NCI-H146 treated with DMSO at 0.1 percent for 48 hours (cell line): Measurements from ENCODE around the gene ZNF423.
A peak's percentile ranks its signal among the peaks of the same experiment; 100 is the strongest.
"Not testable (repeated sequence)": the region's sequence is repeated elsewhere in the genome, so short reads cannot be mapped to it uniquely, and the experiment has no call there.

Experiments used
- DNase-seq: peaks from one replicate; lab custom pipeline; 2025; ENCODE audit not compliant: unreplicated experiment; lab: John Stamatoyannopoulos, UW

Gene ZNF423

GRCh38 chr16:49855822-49856671 is at the start of gene ZNF423:
Gene ZNF423, minus strand, starts transcription at chr16:49856112. Its CDS starts 338 bp downstream, at chr16:49855774.
- DNase-seq, result no peak

GRCh38 chr16:49904348-49905062 is 48.6 kb upstream of the ZNF423 start:
- no peak for DNase-seq

DNA sequence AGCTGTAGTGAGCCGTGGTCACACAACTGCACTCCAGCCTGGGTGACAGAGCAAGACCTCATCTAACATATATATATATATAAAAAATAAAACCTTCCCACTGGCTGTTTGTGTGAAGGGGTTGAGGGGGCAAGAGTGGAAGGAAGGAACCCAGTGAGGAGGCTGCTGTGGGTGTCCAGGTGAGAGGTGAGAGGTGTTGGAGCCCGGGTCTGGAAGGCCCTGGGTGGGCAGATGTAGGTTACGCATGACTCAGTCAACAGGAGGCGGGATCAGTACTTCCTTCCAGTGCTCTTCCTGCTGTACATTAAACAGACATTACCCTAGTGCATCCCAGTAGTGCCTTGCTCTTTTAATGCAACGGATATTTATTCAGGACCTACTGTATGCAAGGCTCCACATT is 47.0 kb upstream of the ZNF423 start:
- no peak for DNase-seq

DNA sequence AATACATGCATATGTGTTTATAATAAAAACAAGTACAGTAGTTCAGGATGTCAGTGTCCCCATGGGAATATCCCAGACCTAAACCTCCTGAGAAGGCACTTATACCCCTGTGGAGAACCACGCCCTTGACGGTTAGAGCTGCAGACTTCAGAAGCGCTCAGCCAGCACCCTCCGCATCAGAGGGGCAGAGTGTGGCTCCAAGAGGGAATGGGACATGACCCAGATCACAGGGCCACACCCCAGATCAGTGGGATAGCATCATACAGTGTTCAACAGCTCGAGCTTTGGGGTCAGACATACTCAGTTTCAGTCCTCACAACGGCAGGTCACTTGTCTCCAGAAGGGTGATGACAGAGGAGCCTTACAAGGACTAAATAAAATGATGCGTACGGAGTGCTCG is 45.8 kb upstream of the ZNF423 start:
- DNase-seq, result no peak

DNA sequence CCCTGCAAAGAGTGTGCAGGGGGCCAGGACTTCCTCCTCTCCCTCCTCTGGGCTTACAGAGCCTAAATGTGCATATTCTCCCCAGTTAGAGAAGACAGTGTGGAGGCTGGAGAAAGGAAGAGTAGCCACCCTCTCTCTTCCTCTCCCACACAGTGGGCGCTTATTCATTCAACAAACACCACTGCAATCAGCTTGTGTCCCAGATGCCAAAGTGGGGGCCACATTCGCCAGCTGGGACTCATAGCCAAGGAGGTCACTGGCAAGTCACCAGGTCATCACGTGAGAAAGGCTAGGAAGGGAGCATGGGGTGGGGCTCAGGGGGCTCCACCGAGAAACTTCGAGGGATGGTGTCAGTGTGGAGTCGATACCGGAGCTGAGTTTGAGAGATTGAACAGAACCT is 45.0 kb upstream of the ZNF423 start:
- no peak for DNase-seq

GRCh38 chr16:49899991-49900695 is 44.2 kb upstream of the ZNF423 start:
- DNase-seq, result no peak

GRCh38 chr16:49896447-49896964 is 40.6 kb upstream of the ZNF423 start:
- no peak for DNase-seq

GRCh38 chr16:49890876-49891275 is 35.0 kb upstream of the ZNF423 start:
- DNase-seq, result no peak

DNA sequence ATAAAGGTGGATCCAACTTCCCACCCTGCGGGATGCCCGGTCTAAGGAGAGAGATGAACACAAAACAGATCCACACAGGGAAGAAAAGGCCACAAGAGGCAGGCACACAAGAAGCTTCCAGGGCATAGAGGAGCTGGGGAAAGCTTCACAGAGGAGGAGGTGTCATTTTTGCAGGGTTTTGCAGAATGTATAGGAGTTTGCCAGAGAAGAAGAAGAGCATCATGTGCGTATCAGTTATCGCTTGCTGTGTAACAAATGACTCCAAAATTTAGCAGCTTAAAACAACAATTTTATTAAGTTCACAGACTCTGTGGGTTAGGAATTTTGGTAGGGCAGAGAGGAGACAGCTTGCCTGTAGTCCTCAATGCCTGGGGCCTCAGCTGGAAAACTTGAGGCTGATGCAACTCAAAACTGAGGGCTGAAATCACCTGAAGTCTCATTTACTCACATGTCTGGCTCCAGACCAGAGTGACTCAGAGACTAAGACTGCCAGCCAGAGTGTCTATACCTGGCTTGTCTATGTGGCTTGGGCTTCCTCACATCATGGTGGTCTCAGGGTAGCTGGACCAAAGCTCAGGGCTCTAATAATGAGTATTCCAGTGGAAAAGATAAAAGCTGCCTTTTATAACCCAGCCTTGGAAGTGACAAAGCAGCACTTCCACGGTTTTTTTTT is 33.9 kb upstream of the ZNF423 start:
- DNase-seq, result no peak

DNA sequence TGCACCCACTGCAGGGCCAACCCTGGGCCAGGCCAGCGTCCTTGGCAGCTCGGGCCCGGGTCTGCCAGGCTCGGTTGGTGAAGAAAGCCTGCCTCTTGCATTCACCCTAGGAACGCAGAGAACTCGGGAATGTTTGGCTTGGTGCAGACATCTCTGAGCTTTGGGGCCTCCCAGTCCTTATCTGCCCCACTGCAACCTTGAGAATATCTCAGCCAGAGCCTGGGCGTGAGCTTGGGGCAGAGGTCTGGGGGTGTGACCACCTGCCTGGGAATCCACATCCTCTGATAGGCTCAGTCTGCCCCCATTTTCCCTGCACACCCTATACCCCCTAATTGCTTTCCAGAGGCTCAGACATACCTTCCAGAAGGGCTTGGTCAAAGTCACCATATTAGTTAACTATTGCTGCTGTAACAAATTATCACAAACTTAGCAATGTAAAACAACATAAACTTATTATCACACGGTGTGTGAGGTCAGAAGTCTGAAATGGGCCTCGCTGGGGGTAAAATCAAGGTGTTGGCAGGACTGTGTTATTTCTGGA is 30.7 kb upstream of the ZNF423 start:
- no peak for DNase-seq

DNA sequence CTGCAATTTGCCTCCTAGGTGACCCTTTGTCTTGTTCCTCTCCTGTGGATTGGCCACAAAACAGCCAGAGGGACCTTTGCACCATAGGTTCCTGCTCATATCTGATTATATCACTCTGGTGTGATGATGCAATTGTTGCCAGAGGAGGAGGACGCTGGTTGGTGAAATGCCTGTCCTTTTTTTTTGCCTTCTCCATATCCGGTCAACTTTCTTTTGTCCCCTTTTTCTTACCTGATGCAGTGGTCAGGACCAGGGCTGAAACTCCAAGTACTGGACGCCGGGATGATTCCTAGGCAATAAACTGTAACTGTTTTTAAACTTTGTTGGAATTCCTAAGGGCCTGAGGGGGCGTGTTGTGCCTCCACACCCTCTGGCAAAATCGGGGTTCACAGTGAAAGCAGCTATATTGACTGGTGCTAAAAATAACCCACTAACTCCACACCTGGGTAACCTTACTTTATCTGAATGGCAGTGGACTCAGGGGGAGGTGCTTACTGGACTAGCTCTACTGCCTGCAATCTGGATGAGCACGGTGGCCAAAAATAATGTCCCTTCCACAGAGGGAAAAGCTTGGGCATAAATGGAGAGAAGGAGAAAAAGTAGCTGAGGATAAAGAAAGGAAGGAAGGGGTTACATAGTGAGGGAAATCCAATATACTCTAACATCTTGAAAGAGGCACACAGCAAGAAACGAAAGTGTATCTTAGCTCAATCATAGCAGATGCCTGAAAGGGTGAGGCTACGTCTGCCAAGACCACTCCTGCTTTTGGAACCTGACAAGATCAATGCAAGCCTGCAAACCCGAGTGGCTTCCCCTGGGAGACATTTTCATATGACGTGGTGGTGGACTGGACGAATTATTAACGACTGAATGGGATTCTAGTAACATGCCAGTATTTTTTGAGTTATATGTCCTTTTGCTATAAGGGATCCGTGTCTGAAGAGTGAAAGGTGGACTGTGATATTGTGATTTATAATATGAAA is 28.4 kb upstream of the ZNF423 start:
- DNase-seq, result no peak

GRCh38 chr16:49883076-49884014 is 27.4 kb upstream of the ZNF423 start:
- no peak for DNase-seq

DNA sequence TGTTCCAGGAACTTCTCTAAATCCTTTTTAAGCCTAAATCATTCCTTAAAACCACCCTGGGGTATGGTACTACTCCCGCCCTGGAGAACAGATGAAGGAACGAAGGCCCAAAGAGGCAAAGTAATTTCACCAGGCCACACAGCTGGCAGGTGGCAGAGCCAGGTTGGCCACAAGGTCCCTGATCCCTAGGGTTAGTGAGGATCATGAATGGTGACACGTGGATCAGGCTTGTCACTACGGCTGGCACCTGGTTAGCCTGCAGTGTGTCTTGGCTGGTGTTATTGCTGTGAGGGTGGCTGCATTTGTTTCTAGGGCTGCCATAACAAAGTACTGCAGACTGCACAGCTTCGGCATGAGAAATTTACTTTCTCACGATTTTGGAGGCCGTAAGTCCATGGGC is 26.0 kb upstream of the ZNF423 start:
- no peak for DNase-seq

- DNase-seq, result not testable (repeated sequence)
These were observed 22.6 kb upstream of the ZNF423 start for GRCh38 chr16:49878540-49878939.

DNA sequence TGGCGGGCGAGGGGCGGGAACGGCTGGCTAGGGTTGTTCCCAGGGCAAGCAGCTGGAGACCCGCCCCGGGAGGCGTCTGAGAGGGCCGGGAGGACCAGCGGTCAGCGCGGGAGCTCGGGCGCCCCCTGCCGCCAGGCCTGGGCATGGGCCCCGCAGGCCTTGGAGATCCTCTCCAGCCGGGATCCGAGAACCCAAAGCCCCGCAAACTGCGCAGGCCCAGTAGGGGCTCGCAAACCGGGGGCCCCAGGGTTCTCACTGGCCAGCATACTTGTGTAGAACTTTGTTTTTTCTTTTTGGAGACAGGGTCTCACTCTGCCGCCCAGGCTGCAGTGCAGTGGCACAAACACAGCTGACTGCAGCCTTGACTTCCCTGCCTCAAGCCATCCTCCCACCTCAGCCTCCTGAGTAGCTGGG is 20.8 kb upstream of the ZNF423 start:
- peak; percentile 8 for DNase-seq

DNA sequence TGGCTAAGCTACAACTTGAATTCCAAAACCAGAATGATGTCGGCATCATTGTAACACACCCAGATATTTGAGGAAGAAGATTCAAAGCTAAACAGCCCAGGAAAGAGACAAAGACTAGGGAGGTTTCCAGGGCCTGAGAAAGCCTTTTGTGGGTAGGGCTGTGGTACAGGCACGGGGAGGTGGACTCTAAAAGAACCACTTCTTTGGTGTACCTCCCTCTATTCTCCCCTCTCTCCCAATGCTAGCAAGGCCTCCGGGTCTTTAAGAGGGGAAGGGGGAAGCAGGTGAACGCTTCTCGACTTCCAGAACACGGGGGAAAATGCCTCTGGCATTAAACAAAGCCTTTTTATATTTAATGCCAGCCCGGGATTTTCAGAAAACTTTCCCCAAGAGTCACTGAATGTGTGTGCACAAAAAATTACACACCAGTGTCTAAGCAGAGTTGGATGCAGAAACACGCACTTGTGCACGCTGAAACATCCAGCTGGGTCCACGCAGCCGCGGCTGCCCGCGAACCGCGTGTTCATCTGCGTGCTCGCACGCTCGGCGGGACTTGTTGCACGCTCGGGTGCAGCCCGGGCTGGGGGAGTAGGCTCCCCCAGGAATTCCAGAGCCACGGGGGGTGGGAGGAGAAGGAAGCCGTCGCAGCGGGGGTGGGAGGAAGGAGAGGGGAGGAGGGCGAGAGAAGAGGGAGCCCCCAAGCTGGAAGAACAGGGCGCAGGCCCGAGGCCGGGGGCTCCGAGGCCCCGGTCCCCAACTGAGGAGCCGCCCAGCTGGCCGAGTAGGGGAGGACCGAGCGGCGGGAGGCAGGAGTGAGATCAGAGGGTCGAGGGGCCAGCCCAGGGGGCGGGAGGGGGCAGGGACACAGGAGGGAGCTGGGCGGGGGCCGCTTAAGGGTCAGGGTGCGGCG is 20.1 kb upstream of the ZNF423 start:
- DNase-seq, result no peak

- no peak for DNase-seq
These were observed 18.8 kb upstream of the ZNF423 start for GRCh38 chr16:49874613-49875237.
